HCEC 1CT (cell line): ENCODE results near the gene MED15.

ENCODE experiments used
- DNase-seq: peaks from one replicate; pipeline ENCODE4 v3.0.0-alpha.2; 2017

Gene MED15

DNA sequence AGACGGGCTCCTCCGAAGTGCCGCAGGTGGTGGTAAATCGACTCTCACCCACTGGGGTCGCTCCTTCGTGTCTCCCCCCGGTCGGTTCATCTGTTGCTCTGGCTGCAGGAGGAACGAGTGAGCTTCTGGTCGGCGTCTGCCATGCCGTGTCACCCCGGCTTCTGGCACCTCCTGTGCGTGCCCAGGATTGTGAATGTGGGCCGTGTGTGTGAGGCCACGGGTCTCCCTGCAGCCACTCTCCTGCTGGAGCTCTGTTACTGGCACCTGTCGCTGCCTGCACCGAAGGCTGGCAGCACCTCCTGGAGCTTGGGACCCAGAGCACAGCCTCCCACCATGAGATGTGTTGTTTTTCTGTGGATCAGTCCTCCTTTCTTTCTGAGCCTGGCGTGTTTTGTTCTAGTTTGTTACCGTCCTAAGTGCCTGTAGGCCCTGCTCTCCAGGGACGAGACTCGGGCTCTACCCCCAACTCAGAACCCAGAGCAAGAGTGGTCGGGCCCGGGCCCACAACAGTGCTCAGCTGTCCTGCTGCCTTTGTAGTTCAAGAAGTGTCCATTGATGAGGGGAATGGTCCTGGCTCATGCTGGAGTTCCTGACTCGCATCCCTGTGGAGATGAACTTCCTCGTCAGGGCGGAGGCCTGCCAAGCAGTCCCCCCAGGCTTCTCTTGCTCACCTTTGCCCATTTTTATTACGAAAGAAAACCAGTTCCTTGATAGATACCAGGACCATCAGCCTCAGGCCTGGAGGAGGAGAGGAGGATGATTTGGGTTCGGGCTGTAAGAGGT is 66.6 kb downstream of the MED15 start:
- DNase-seq, result no peak

DNA sequence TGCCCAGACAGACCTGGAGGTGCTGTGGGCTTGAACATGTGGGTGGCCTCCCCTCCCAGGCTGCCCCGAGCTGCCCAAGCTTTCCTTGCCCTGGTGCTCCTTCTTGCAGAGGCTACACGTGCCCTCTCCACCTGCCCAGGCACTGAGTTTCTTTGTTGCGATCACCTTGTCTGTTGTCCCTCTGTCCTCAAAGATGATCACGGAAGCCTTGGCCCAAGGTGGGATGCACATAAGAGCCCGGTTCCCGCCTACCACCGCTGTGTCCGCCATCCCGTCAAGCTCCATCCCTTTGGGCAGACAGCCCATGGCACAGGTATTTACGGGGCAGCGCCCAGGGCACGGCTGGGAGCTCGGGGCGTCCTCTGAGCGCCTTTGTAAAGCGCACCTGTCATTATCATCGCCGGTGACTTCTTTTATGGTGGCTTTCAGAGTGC is 67.5 kb downstream of the MED15 start:
- no peak for DNase-seq

GRCh38 chr22:20575724-20576444 is 68.5 kb downstream of the MED15 start:
- no peak for DNase-seq

DNA sequence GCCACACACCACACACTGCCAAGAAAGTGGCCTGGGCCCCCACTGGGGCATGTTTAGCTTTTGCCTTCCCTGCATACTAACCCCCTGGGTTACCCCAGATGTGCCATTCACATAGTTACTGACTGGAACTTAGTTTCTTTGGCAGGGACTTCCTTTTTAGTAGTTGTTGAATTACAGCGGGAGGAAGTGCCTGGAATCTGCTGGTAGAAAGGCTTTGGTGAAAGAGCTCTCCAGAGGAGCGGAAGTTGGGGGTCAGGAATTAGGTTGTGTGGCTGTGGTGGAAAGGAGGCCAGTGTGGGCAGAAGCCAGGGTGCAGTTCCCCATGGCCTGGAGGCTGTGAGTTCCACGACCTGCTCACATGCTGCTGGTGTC is 69.0 kb downstream of the MED15 start:
- no peak for DNase-seq

DNA sequence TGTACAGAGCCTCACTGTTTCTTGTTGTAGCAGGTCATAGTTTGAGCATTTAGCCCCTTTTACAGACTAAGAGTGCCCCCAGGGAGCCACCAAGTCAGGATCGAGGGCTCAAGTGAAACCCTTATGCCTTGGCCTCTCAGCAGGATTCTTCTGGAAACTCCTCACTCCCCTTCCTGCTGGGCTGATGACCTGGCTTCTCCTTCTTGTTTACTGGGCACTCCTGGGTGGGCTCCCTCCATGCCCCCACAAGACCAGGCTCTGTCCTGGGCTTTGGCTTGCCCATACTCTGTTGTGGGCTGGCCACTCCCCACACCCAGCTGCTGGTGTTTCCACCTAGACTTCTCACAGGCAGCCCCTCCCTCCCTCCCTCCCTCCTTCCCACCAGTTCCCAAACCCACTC is 69.6 kb downstream of the MED15 start:
- no peak for DNase-seq

GRCh38 chr22:20577549-20577975 is 70.2 kb downstream of the MED15 start:
- DNase-seq, result no peak

- no peak for DNase-seq
Measured at GRCh38 chr22:20578192-20578591, 70.8 kb downstream of the MED15 start.

DNA sequence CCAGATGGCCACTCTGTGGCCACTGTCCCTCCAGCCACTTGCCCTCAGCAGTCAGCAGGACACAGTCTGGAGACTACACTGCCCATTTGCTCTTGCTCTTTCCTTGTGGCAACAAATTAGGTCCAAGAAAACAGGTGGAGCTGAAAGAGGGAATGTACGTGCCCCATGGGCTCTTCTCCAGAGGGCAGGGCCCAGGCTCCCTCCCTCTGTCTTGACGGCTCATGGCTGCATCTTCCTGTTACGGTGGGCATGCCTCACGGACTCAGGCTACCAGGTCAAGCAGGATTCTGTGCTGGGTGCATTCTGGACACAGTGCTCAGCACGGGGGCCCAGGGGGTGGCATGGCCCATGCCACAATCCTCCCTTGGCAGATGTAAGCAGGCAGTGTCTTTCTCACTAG is 71.3 kb downstream of the MED15 start:
- no peak for DNase-seq

GRCh38 chr22:20579273-20580120 is 72.1 kb downstream of the MED15 start:
- DNase-seq, result no peak

- no peak for DNase-seq
Measured at GRCh38 chr22:20580179-20580578, 72.8 kb downstream of the MED15 start.

- DNase-seq, result no peak
Measured at GRCh38 chr22:20580611-20581502, 73.4 kb downstream of the MED15 start.

DNA sequence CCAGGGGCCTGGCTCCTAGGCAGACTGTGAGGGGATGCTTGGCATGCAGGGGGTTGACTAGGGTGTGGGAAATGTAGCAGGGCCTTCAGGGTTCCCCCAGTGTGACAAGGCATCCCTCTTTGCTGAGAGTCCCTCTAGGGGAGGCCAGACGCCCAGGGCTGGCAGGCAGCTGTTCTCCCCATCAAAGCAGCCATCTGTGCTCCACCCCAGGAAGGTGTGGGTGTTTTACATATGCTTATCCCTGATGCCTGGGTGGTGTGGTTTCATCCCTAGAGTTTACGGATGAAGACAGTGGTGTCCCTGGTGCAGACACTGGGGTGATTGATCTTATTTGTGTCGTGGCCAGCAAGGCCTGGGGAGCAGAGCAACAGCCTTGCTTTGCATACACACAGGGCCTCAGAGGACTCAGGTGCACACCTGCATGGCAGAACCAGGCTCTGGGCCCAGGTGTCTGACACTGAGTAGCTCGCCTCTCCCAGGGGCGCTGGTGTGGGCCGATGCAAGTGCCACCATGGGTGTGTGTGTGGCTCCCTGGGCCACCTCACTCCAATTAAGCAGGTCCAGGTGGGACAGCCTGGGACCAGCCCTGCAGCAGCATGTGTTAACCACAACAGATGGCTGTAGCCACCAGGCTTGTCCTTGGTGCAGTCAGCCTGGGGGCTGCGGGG is 74.2 kb downstream of the MED15 start:
- no peak for DNase-seq

DNA sequence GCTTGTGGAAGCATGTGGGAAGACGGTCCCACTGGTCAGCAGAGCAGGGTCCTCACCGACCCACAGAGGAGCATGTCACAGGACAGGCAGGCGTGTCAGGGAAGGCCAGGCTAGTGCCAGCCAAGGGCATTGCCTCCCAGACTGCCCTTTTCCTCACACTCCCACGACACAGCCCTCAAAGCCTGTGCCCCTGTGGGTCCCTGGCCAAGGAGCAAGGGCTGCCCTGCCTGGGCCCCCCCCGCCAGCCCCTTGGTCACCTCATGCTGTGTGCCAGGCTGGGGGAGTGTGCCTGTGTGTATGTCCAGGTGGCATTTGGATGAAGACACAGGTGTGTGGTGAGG is 74.7 kb downstream of the MED15 start:
- no peak for DNase-seq

DNA sequence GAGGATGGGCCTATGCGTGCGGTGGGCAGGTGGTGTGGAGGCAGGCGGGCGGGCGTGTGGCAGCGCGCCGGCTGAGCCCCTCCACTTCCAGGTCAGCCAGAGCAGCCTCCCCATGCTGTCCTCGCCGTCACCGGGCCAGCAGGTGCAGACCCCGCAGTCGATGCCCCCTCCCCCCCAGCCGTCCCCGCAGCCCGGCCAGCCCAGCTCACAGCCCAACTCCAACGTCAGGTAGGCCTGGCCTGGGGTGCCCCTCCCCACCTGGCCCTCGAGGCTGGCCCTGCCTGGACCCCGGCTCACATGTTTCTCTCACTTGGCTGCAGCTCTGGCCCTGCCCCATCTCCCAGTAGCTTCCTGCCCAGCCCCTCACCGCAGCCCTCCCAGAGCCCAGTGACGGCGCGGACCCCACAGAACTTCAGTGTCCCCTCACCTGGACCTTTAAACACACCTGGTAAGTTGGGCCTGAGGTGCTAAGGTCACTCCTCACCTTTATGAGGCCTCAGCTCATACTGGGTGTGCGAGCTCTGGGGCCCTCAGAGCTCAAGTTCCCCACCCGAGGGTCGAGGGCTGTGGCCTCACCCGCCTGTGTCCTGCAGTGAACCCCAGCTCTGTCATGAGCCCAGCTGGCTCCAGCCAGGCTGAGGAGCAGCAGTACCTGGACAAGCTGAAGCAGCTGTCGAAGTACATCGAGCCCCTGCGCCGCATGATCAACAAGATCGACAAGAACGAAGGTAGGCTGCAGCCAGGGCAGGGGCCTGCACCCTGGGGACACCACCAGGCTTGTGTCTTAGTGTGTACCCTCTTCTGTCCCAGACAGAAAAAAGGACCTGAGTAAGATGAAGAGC is 75.3 kb downstream of the MED15 start:
- DNase-seq, result no peak

DNA sequence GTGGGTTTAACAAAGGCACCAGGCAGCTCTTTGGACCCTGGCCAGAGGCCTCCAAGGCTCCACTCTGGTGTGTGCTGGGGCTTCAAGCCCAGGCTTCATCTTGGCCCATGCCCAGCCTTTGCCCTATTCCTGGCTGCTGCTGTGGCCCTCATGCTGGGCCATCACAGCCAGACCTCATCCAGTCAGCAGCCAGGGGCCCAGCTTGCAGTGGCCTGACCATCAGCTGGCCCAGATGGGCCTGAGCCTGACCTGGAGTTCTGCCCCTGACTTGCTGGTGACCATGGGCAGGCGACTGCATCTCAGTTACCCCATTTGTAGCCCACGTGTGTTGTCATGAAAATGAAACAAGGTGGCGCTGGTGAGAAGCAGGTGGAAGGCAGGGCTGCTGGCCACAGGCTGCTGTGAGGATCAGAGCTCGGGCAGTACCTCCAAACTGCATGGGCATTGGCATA is 76.1 kb downstream of the MED15 start:
- no peak for DNase-seq

DNA sequence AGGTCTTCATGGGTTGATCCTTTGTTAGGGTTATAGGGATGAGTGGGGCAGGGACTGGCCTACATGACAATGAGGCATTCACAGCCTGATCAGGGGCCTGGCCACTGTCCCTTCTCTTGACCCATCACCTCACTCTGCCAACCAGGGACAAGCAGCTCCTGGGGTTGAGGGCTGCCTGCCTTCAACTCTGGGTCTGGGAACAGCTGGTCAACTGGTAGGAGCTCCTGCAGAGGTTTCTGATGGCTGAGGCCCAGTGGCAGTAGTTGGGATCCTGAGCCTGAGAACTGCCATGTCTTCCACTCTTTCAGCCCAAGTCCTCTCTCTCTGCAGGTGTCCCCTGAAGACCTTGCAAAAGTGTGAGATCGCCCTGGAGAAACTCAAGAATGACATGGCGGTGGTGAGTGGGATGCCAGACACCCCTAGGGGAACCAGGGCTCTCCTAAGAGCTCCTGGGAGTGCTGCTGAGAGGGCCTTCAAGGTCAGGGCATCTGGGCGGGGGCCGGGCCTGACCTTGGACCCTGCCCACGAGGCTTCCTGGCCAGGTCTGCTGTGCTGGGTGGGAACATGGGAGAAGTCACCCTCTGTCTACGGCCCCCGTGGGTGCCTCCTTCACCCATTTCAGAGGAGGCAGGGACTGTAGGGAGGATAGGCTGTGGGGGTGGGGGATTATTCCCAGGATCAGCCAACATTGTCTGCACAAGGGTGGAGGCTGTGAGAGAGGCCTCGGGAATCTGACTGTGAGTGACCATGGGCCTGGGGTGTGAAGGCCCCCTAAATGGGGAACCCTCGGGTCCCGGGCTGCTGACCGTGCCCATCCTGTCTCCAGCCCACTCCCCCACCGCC is 76.8 kb downstream of the MED15 start:
- no peak for DNase-seq

DNA sequence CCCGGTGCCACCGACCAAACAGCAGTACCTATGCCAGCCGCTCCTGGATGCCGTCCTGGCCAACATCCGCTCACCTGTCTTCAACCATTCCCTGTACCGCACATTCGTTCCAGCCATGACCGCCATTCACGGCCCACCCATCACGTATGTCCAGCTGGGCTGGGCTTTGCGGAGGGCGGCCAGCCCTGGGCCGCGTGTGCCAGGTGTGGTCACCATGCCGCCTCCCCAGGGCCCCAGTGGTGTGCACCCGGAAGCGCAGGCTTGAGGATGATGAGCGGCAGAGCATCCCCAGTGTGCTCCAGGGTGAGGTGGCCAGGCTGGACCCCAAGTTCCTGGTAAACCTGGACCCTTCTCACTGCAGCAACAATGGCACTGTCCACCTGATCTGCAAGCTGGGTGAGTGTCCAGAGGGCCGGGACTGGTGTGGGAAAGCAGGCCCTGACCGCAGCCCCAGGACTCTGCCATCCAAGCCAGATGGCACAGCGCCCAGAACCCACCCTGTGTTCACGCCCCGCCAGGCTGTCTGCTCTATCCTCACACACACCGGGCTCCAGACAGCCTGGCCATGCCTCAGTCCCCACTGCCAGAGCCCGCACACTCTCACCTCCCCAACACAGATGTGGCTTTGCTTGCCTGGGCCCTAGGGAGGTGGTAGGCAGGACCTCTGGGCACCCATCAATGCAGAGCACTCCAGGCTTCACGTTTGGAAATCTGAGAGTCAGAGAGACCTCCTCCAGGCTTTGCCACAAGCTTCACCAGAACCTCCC is 77.6 kb downstream of the MED15 start:
- DNase-seq, result no peak

DNA sequence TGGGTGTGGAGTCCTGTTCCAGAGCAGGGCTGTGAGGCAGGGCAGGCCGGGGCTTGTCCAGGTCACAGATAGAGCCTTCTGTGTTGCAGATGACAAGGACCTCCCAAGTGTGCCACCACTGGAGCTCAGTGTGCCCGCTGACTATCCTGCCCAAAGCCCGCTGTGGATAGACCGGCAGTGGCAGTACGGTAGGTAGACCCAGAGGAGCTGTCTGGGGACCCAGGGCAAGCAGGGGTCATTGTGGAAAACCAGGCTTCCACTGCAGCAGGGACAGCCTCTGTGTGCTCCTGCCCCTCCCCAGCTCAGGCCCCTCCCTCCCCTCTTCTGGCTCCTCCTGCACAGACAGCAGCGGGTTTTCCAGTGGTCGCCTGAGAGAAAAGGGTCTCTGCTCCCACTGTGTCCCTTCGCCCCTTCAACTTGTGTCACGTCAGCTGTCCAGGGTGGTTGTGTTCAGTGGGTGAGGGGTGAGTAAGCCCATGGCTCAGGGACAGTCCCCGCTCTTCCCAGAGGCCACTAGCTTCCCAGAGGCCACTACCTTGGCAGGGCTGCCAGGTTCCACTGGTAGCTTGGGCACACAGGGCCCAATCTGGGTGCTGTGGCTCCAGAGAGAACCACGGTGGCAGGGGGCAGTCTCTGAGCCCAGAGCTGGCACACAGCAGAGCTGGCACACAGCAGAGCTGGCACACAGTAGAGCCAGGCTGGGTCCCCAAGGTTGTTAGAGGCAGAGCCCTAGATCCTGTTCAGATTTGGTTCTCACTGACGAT is 78.4 kb downstream of the MED15 start:
- no peak for DNase-seq

DNA sequence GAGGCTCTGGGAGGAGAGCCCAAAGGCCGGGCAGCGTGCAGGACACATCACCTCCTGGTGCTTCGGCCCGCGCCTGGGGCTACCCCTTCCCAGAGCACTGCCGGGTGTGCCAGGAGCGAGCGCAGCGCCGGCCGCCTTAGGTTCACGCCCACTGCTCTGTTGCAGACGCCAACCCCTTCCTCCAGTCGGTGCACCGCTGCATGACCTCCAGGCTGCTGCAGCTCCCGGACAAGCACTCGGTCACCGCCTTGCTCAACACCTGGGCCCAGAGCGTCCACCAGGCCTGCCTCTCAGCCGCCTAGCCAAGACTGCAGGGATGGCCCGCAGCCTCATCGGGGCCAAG is 79.0 kb downstream of the MED15 start:
- DNase-seq, result no peak
